SK-N-MC (cell line): ENCODE data around the gene CMPK1.

Experiments
- EZH2 ChIP-seq: fragments of 200-600 bp; sonication (generic); IDR thresholded peaks from one replicate; pipeline ENCODE4 v1.6.1; 2017; ENCODE audit warnings: antibody characterized with exemption
- FOXP2 ChIP-seq: optimal IDR thresholded peaks from 2 replicates; pipeline ENCODE3; 2011; ENCODE audit warnings: mild to moderate bottlenecking, moderate library complexity; ENCODE audit not compliant: insufficient read depth; ENCODE audit errors: extremely low read length, control extremely low read depth
- POLR2AphosphoS5 ChIP-seq: IDR thresholded peaks from 2 replicates; pipeline ENCODE4 v1.6.1; 2012; ENCODE audit warnings: mild to moderate bottlenecking, low read depth, low read length, borderline replicate concordance

DNA sequence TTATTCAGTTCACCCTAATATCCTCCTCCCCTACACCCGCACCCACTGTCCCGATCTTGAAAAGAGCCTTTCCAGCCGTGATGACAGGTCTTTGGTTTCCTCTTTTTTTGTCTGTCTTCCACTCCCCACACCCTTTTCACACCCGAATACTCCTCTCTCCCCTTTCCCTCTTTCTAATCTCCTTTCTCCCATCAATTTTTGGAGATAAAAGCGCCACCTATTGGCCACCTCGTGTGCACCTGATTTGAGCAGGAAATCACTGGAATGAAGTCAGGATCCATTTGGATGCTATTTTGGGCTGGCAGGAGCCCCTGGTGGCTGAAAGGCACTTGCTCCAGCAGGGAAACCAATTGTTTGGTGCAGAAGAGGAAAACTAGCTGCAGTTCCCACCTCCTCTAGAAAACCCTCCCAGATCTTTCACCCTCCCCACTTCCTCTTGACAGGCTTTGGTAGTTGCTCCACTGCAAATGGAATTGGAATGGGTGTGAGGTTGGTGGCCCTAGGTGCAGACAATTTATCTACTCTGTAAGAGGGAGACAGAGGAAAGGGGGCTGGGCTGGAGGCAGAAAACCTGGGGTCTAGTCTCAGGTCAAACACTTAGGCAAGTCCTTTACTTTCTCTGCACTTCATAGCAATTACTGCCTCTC, 90.9 kb downstream of the CMPK1 start:
- TF ChIP-seq POLR2AphosphoS5 (no peak), EZH2 (no peak), FOXP2 (no peak)
